T1000 (cell line): Measurements from ENCODE around the gene NDST4.

Experiments used
- DNase-seq: peaks from one replicate; lab custom pipeline; 2025; ENCODE audit warnings: mixed read lengths; lab: John Stamatoyannopoulos, UW

The NDST4 gene

DNA sequence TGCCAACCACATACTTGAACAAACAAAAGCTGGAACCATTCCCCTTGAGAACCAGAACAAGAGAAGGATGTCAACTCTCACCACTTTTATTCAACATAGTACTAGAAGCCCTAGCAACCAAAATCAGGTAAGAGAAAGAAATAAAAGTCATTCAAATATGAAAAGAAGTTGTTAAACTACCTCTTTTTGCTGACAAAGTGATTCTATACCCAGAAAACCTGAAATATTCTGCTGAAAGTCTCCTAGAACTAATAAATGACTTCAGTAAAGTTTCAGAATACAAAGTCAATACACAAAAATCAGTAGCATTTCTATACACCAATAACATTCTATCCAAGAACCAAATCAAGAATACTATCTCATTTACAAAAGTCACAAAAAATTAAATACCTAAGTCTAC is 327.9 kb downstream of the NDST4 start:
- DNase-seq = no peak

DNA sequence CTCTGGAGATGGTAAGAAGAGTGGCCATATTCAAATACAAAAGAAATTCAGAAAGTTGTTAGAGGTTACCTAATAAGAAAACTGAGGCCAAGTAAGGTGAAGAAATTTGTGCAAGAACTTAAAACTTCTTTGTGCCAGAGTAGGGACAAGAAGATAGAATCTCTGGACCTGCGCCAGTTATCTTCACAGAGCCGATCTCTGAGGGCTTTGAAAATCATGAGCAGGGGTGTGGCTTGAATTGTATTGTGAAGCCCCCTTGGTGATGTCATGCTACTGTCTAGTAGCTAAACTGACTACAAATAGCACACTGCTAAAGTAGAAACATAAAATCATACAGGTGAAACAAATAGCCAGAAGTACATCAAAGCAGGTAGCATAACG is 330.2 kb downstream of the NDST4 start:
- no peak for DNase-seq

DNA sequence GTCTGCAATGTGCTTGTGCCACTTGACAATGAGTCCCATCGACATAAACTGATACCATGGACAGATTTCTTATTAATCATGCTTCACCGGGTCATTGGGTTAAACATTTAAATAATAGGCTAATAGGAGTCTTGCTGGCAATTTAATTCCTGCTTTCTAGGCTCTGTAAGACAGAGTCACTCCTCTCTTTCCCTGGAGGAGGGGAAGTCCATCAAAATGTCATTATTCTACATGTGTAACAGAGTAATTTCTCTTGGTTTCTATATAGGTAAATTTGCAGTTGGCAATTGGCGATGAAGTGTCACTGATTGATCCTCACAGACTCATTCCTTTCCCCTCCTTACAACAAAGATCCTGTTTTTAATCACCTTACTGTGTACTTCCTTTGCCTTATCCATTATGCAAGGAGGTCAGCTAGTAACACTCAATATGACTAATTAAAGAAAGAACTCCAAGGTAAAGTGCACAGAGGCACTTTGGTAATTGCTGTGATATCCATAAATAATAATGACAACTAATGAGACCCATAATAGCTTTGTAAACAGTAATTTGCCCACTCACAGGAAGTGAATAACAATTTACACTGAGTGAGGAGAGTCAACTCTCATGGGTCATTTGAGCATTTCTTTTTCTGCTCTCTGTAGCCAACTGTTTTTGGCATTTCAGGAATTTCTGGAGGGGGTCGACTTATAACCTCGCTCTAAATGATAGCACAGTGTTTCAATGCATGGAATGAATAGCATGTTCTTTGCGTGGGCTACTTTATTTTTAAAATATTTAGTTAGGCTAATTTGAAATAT is 330.8 kb downstream of the NDST4 start:
- no peak for DNase-seq

DNA sequence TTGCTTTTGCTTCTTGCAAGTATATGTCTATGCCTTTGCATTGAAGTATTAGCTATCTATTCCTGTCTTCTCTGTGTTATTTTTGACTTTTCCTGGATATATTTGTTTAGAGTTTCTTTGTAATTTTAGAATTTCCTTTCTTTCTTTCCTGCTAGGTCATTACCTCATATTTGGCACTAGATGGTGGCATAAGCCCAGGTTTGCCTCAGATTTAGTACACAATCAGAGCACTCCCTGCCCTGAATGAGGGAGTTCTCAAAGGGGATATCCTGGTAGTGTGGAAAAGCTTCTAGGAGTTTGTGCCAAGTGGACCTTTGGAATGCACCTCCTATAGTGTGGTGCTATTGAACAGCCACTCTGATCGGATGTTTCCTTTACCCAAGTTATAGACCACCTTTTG is 333.2 kb downstream of the NDST4 start:
- DNase-seq = no peak
